Duodenal mucosa (tissue), 2 donors: ENCODE results near the gene AVPI1.

Experiments used
- H3K27ac ChIP-seq: one replicate; pipeline ENCODE4 v1.7.0; 2013; ENCODE audit warnings: low read depth, low read length
- H3K27me3 ChIP-seq, 2 donors: one replicate each; pipeline ENCODE4 v1.7.0; 2013; ENCODE audit warnings: low read length in 2 of 2, control low read depth in 1 of 2; ENCODE audit not compliant: insufficient read depth in 2 of 2, control insufficient read depth in 1 of 2
- H3K36me3 ChIP-seq, 2 donors: one replicate each; pipeline ENCODE4 v1.7.0; 2013; ENCODE audit warnings: low read length in 2 of 2, control low read depth in 1 of 2; ENCODE audit not compliant: insufficient read depth in 2 of 2, control insufficient read depth in 1 of 2
- H3K4me1 ChIP-seq, 2 donors: one replicate each; pipeline ENCODE4 v1.7.0; 2013; ENCODE audit warnings: low read length in 2 of 2, control low read depth in 1 of 2; ENCODE audit not compliant: insufficient read depth in 2 of 2, control insufficient read depth in 1 of 2
- H3K4me3 ChIP-seq, 2 donors: one replicate each; pipeline ENCODE4 v1.7.0; 2013; ENCODE audit warnings: low read length in 2 of 2, low read depth in 1 of 2
- H3K9ac ChIP-seq, 2 donors: one replicate each; pipeline ENCODE4 v1.7.0; 2013; ENCODE audit warnings: low read length in 2 of 2, low read depth in 1 of 2
- H3K9me3 ChIP-seq, 2 donors: one replicate each; pipeline ENCODE4 v1.7.0; 2013; ENCODE audit warnings: low read length in 2 of 2, control low read depth in 1 of 2; ENCODE audit not compliant: control insufficient read depth in 1 of 2

AVPI1 gene

GRCh38 chr10:97713339-97713825 is 26.3 kb upstream of the AVPI1 start, which contains the start of gene MARVELD1:
MARVELD1 (plus strand) TSS chr10:97713730; CDS start chr10:97713877, 147 bp downstream.
- Histone ChIP-seq H3K4me3 (peak within 1 kb of the TSS; percentile 60 to 80), H3K9me3 (no peaks in the 10 kb centered on the region), H3K27ac (peak within 1 kb of the TSS; percentile 78), H3K4me1 (peaks cover 16 to 27% of the 10 kb centered on the region in 2 donors), H3K27me3 (no peaks in the 10 kb centered on the region), H3K9ac (peak within 1 kb of the TSS; percentile 49 to 70), H3K36me3 (no peaks in the 10 kb centered on the region)

GRCh38 chr10:97711640-97712572 is 24.9 kb upstream of the AVPI1 start:
- Histone ChIP-seq H3K4me3 (no peak overlapping the region), H3K4me1 (peaks cover 4 to 21% of the 10 kb centered on the region in 2 donors), H3K36me3 (no peaks in the 10 kb centered on the region), H3K9me3 (no peaks in the 10 kb centered on the region), H3K9ac (no peak overlapping the region), H3K27ac (no peak overlapping the region), H3K27me3 (no peaks in the 10 kb centered on the region)

- Histone ChIP-seq H3K27ac (no peak overlapping the region), H3K36me3 (no peaks in the 10 kb centered on the region), H3K4me1 (peaks cover 4 to 10% of the 10 kb centered on the region in 2 donors), H3K4me3 (no peak overlapping the region), H3K27me3 (no peaks in the 10 kb centered on the region), H3K9ac (no peak overlapping the region), H3K9me3 (no peaks in the 10 kb centered on the region)
Observed at GRCh38 chr10:97708976-97709946, 22.2 kb upstream of the AVPI1 start.

- no peak overlapping the region for H3K4me3 ChIP-seq
- no peaks in the 10 kb centered on the region for H3K36me3 ChIP-seq
- H3K9ac ChIP-seq: no peak overlapping the region
- H3K27me3 ChIP-seq: no peaks in the 10 kb centered on the region
- H3K9me3 ChIP-seq: no peaks in the 10 kb centered on the region
- H3K27ac ChIP-seq: no peak overlapping the region
- H3K4me1 ChIP-seq: peaks cover 3 to 4% of the 10 kb centered on the region in 2 donors
Observed at GRCh38 chr10:97708167-97708566, 21.1 kb upstream of the AVPI1 start.

- Histone ChIP-seq H3K9ac (no peak overlapping the region), H3K4me1 (no peaks in the 10 kb centered on the region)
Observed at GRCh38 chr10:97707134-97707861, 20.3 kb upstream of the AVPI1 start.

GRCh38 chr10:97705006-97705670 is 18.1 kb upstream of the AVPI1 start:
- Histone ChIP-seq H3K27me3 (no peaks in the 10 kb centered on the region), H3K36me3 (no peaks in the 10 kb centered on the region), H3K4me1 (no peaks in the 10 kb centered on the region), H3K4me3 (no peak overlapping the region), H3K9ac (no peak overlapping the region), H3K9me3 (no peaks in the 10 kb centered on the region), H3K27ac (no peak overlapping the region)

More at GRCh38 chr10:97707134-97707861, 20.3 kb upstream of the AVPI1 start:
- no peak overlapping the region for H3K27ac ChIP-seq
- no peaks in the 10 kb centered on the region for H3K27me3 ChIP-seq
- no peaks in the 10 kb centered on the region for H3K36me3 ChIP-seq
- no peak overlapping the region for H3K4me3 ChIP-seq
- H3K9me3 ChIP-seq: no peaks in the 10 kb centered on the region

GRCh38 chr10:97704341-97704740 is 17.3 kb upstream of the AVPI1 start:
- Histone ChIP-seq H3K27ac (no peak overlapping the region), H3K9me3 (no peaks in the 10 kb centered on the region), H3K36me3 (no peaks in the 10 kb centered on the region), H3K27me3 (no peaks in the 10 kb centered on the region), H3K4me1 (no peaks in the 10 kb centered on the region), H3K4me3 (no peak overlapping the region), H3K9ac (no peak overlapping the region)

GRCh38 chr10:97703398-97704067 is 16.5 kb upstream of the AVPI1 start:
- H3K4me1 ChIP-seq: no peaks in the 10 kb centered on the region
- no peak overlapping the region for H3K27ac ChIP-seq
- no peaks in the 10 kb centered on the region for H3K27me3 ChIP-seq
- no peak overlapping the region for H3K4me3 ChIP-seq
- no peaks in the 10 kb centered on the region for H3K36me3 ChIP-seq
- H3K9ac ChIP-seq: no peak overlapping the region
- no peaks in the 10 kb centered on the region for H3K9me3 ChIP-seq
